ENCODE data around the gene TMEM45A.
"Not testable (repeated sequence)": the region's sequence is repeated elsewhere in the genome, so short reads cannot be mapped to it uniquely, and the experiment has no call there.

TMEM45A gene

GRCh38 chr3:100537646-100538338, 45.4 kb downstream of the TMEM45A start:
- DNase-seq = no peak

- no peak for DNase-seq
Observed at GRCh38 chr3:100538339-100538706, 45.9 kb downstream of the TMEM45A start.

- DNase-seq = no peak
Observed at GRCh38 chr3:100540791-100541334, 48.4 kb downstream of the TMEM45A start.

- DNase-seq = not testable (repeated sequence)
Observed at GRCh38 chr3:100541428-100541827, 49.0 kb downstream of the TMEM45A start.

- DNase-seq = no peak
Observed at GRCh38 chr3:100545371-100545770, 53.0 kb downstream of the TMEM45A start.

GRCh38 chr3:100546020-100546744, 53.8 kb downstream of the TMEM45A start:
- DNase-seq = no peak

GRCh38 chr3:100548053-100548452, 55.6 kb downstream of the TMEM45A start:
- DNase-seq = no peak

- DNase-seq = no peak
Observed at GRCh38 chr3:100553618-100554372, 61.4 kb downstream of the TMEM45A start.

- no peak for DNase-seq
Observed at GRCh38 chr3:100554373-100554676, 61.9 kb downstream of the TMEM45A start.

- DNase-seq = no peak
Observed at GRCh38 chr3:100556673-100557310, 64.4 kb downstream of the TMEM45A start.

- no peak for DNase-seq
Observed at GRCh38 chr3:100558233-100558632, 65.8 kb downstream of the TMEM45A start.

GRCh38 chr3:100560426-100560825, 68.0 kb downstream of the TMEM45A start:
- DNase-seq = no peak

- DNase-seq = no peak
Observed at GRCh38 chr3:100561459-100562158, 69.2 kb downstream of the TMEM45A start.

- no peak for DNase-seq
Observed at GRCh38 chr3:100562224-100562857, 69.9 kb downstream of the TMEM45A start.

- no peak for DNase-seq
Observed at GRCh38 chr3:100563228-100563627, 70.8 kb downstream of the TMEM45A start.

GRCh38 chr3:100563652-100564211, 71.3 kb downstream of the TMEM45A start:
- DNase-seq = no peak

GRCh38 chr3:100570811-100571210, 78.4 kb downstream of the TMEM45A start:
- DNase-seq = no peak

GRCh38 chr3:100574536-100574935, 82.1 kb downstream of the TMEM45A start:
- no peak for DNase-seq

GRCh38 chr3:100575704-100576103, 83.3 kb downstream of the TMEM45A start:
- DNase-seq = no peak

- no peak for DNase-seq
Observed at GRCh38 chr3:100577382-100578008, 85.1 kb downstream of the TMEM45A start.

GRCh38 chr3:100578646-100579045, 86.2 kb downstream of the TMEM45A start:
- no peak for DNase-seq

All from activated CD8-positive, alpha-beta memory T cell treated with anti-CD3 and anti-CD28 coated beads for 24 hours (primary cell).